ENCODE results near the gene FCN3. TPM values are rescaled to one million over a fixed set of nuclear protein-coding genes. Genes with fewer than 3 reads are reported as not detected.

The FCN3 gene
- total and polyA plus RNA-seq, 2 experiments from 2014 or later, result not detected

- Histone ChIP-seq H2AFZ (no peak overlapping the region), H3K4me2 (no peak overlapping the region), H3K9me3 (ENCODE audit: low read depth) (no peaks in the 10 kb centered on the region), H3K4me3 (no peak overlapping the region), H4K20me1 (ENCODE audit: insufficient read depth, poor library complexity, severe bottlenecking) (no peaks in the 10 kb centered on the region), H3K27ac (no peak overlapping the region), H3K27me3 (no peaks in the 10 kb centered on the region), H3K36me3 (replicated peaks; ENCODE audit: insufficient read depth, low read depth) (no peaks in the 10 kb centered on the region), H3K4me1 (ENCODE audit: insufficient read depth) (peaks cover 17% of the 10 kb centered on the region), H3K9me2 (replicated peaks; ENCODE audit: insufficient read depth) (no peaks in the 10 kb centered on the region), H3K79me2 (no peaks in the 10 kb centered on the region)
- WGBS (ENCODE audit: low lambda C conversion rate, missing lambda C conversion rate), result 92% methylated on average over 5 of the region's 5 CpGs
- TF ChIP-seq CTCF (IDR thresholded peaks at IDR 0.05; ENCODE audit: poor library complexity), result no peak
- no peak for TF ChIP-seq EZH2phosphoT487 (IDR thresholded peaks at IDR 0.05; ENCODE audit: low read depth, severe bottlenecking, unreplicated experiment)
- TF ChIP-seq EZH2 (IDR thresholded peaks at IDR 0.05; ENCODE audit: borderline replicate concordance), result no peak
- no peak for DNase-seq (ENCODE audit: low spot score)
These were observed 26.3 kb upstream of the FCN3 start for GRCh38 chr1:27400963-27401341.

GRCh38 chr1:27400082-27400962 lies 25.7 kb upstream of the FCN3 start:
- no peaks in the 10 kb centered on the region for H4K20me1 ChIP-seq (ENCODE audit: insufficient read depth, poor library complexity, severe bottlenecking)
- no peaks in the 10 kb centered on the region for H3K27me3 ChIP-seq
- H3K9me2 ChIP-seq (replicated peaks; ENCODE audit: insufficient read depth), result no peaks in the 10 kb centered on the region
- H2AFZ ChIP-seq, result no peak overlapping the region
- no peaks in the 10 kb centered on the region for H3K9me3 ChIP-seq (ENCODE audit: low read depth)
- no peak for DNase-seq (ENCODE audit: low spot score)
- 69% methylated on average over 13 of the region's 13 CpGs for WGBS (ENCODE audit: low lambda C conversion rate, missing lambda C conversion rate)
- no peak for TF ChIP-seq CTCF (IDR thresholded peaks at IDR 0.05; ENCODE audit: poor library complexity)
- no peak for TF ChIP-seq EZH2phosphoT487 (IDR thresholded peaks at IDR 0.05; ENCODE audit: low read depth, severe bottlenecking, unreplicated experiment)
- no peak for TF ChIP-seq EZH2 (IDR thresholded peaks at IDR 0.05; ENCODE audit: borderline replicate concordance)
- peaks cover 17% of the 10 kb centered on the region for H3K4me1 ChIP-seq (ENCODE audit: insufficient read depth)
- H3K36me3 ChIP-seq (replicated peaks; ENCODE audit: insufficient read depth, low read depth), result no peaks in the 10 kb centered on the region
- no peak overlapping the region for H3K4me2 ChIP-seq
- no peak overlapping the region for H3K4me3 ChIP-seq
- no peak overlapping the region for H3K27ac ChIP-seq
- no peaks in the 10 kb centered on the region for H3K79me2 ChIP-seq

GRCh38 chr1:27399251-27400025 lies 24.8 kb upstream of the FCN3 start:
- Histone ChIP-seq H4K20me1 (ENCODE audit: insufficient read depth, poor library complexity, severe bottlenecking) (no peaks in the 10 kb centered on the region), H3K79me2 (no peaks in the 10 kb centered on the region), H3K27ac (no peak overlapping the region), H3K9me2 (replicated peaks; ENCODE audit: insufficient read depth) (no peaks in the 10 kb centered on the region), H3K4me2 (no peak overlapping the region), H3K4me3 (no peak overlapping the region), H3K27me3 (no peaks in the 10 kb centered on the region), H3K9me3 (ENCODE audit: low read depth) (no peaks in the 10 kb centered on the region), H2AFZ (no peak overlapping the region), H3K4me1 (ENCODE audit: insufficient read depth) (peaks cover 17% of the 10 kb centered on the region), H3K36me3 (replicated peaks; ENCODE audit: insufficient read depth, low read depth) (no peaks in the 10 kb centered on the region)
- TF ChIP-seq CTCF (IDR thresholded peaks at IDR 0.05; ENCODE audit: poor library complexity) (no peak), EZH2 (IDR thresholded peaks at IDR 0.05; ENCODE audit: borderline replicate concordance) (no peak), EZH2phosphoT487 (IDR thresholded peaks at IDR 0.05; ENCODE audit: low read depth, severe bottlenecking, unreplicated experiment) (no peak)
- no peak for DNase-seq (ENCODE audit: low spot score)
- 82% methylated on average over 19 of the region's 19 CpGs for WGBS (ENCODE audit: low lambda C conversion rate, missing lambda C conversion rate)

Data from hepatocyte (in vitro differentiated cells).